Right atrium auricular region (tissue), 2 donors: ENCODE measurements around the gene SEPTIN11. TPM values are rescaled to one million over a fixed set of nuclear protein-coding genes. Genes with fewer than 3 reads are reported as not detected.

Experiments
- DNase-seq: peaks from one replicate; pipeline ENCODE4 v3.0.0-alpha.2; 2019; ENCODE audit warnings: low spot score
- H3K27ac ChIP-seq, 2 donors: fragments of 200-600 bp; sonication (generic); 1 replicate in 1 of 2; 2 replicates in 1 of 2; pipeline ENCODE4 v1.5.1; 2016 to 2019
- H3K27me3 ChIP-seq, 2 donors: fragments of 200-600 bp; sonication (generic); one replicate each; pipeline versions ENCODE4 v1.5.1 to v1.6.0; 2017 to 2019
- H3K36me3 ChIP-seq: fragments of 200-600 bp; sonication (generic); one replicate; pipeline ENCODE4 v1.5.1; 2016
- H3K4me1 ChIP-seq, 2 donors: fragments of 200-600 bp; sonication (generic); one replicate each; pipeline versions ENCODE4 v1.5.1 to v1.6.0; 2017 to 2019
- H3K4me3 ChIP-seq, 2 donors: fragments of 200-600 bp; sonication (generic); 1 replicate in 1 of 2; 2 replicates in 1 of 2; pipeline ENCODE4 v1.5.1; 2017 to 2019; ENCODE audit warnings: mild to moderate bottlenecking in 1 of 2, moderate library complexity in 1 of 2
- H3K9me3 ChIP-seq, 2 donors: fragments of 200-600 bp; sonication (generic); one replicate each; pipeline ENCODE4 v1.5.1; 2019
- total RNA-seq, 2 donors: library from RNA; depleted of rRNA; stranded (reverse); fragments of >200 nt; gene quantifications; one replicate each; pipeline ENCODE4 v1.1.0, GENCODE V29; 2016
- TF ChIP-seq, protein P1 (sequence below), 2 donors: fragments of 200-600 bp; sonication (generic); IDR thresholded peaks; one replicate each; pipeline ENCODE4 v1.5.1; 2019; ENCODE audit warnings: antibody characterized with exemption in 2 of 2

The SEPTIN11 gene
- total RNA-seq, 2 donors from 2014 or later, result 34.9 to 59.0 TPM

- Histone ChIP-seq H3K4me3 (no peak overlapping the region), H3K9me3 (no peaks in the 10 kb centered on the region), H3K27me3 (no peaks in the 10 kb centered on the region), H3K4me1 (peaks cover 0 to 13% of the 10 kb centered on the region in 2 donors), H3K36me3 (no peaks in the 10 kb centered on the region), H3K27ac (no peak overlapping the region)
- no peak for DNase-seq
- TF ChIP-seq, protein P1, sequence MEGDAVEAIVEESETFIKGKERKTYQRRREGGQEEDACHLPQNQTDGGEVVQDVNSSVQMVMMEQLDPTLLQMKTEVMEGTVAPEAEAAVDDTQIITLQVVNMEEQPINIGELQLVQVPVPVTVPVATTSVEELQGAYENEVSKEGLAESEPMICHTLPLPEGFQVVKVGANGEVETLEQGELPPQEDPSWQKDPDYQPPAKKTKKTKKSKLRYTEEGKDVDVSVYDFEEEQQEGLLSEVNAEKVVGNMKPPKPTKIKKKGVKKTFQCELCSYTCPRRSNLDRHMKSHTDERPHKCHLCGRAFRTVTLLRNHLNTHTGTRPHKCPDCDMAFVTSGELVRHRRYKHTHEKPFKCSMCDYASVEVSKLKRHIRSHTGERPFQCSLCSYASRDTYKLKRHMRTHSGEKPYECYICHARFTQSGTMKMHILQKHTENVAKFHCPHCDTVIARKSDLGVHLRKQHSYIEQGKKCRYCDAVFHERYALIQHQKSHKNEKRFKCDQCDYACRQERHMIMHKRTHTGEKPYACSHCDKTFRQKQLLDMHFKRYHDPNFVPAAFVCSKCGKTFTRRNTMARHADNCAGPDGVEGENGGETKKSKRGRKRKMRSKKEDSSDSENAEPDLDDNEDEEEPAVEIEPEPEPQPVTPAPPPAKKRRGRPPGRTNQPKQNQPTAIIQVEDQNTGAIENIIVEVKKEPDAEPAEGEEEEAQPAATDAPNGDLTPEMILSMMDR (IDR thresholded peaks at IDR 0.05), result no peak
Measured at GRCh38 chr4:76996445-76996844, 46.9 kb downstream of the SEPTIN11 start.

DNA sequence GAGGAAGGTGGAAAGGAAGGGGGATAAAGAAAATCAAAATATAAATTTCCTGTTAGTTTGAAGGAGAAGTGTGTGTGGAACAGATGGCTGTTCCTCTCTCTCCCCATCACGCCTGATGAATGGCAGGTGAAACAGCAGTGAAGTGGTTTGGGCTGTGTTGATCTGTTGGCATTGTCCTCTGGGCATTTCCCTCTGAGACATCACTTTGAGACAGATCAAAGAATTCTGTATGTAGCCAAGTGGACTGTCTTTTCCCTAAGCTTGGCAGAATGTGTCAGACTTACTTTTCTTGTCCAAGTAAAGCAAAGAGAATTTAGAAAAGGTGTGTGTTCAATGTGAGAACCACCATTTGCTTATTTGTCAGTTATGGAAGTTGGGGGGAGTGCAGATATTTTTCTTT is 47.5 kb downstream of the SEPTIN11 start:
- no peaks in the 10 kb centered on the region for H3K27me3 ChIP-seq
- H3K4me1 ChIP-seq, result peaks cover 0 to 20% of the 10 kb centered on the region in 2 donors
- no peaks in the 10 kb centered on the region for H3K36me3 ChIP-seq
- TF ChIP-seq, protein P1 (IDR thresholded peaks at IDR 0.05), result no peak
- H3K27ac ChIP-seq, result no peak overlapping the region
- DNase-seq, result no peak
- no peak overlapping the region for H3K4me3 ChIP-seq
- H3K9me3 ChIP-seq, result no peaks in the 10 kb centered on the region

- no peaks in the 10 kb centered on the region for H3K27me3 ChIP-seq
- H3K4me1 ChIP-seq, result peaks cover 0 to 24% of the 10 kb centered on the region in 2 donors
- no peaks in the 10 kb centered on the region for H3K9me3 ChIP-seq
- no peak for DNase-seq
- no peak overlapping the region for H3K27ac ChIP-seq
- no peak overlapping the region for H3K4me3 ChIP-seq
- TF ChIP-seq, protein P1 (IDR thresholded peaks at IDR 0.05), result no peak
- no peaks in the 10 kb centered on the region for H3K36me3 ChIP-seq
Measured at GRCh38 chr4:76997532-76997931, 48.0 kb downstream of the SEPTIN11 start.

DNA sequence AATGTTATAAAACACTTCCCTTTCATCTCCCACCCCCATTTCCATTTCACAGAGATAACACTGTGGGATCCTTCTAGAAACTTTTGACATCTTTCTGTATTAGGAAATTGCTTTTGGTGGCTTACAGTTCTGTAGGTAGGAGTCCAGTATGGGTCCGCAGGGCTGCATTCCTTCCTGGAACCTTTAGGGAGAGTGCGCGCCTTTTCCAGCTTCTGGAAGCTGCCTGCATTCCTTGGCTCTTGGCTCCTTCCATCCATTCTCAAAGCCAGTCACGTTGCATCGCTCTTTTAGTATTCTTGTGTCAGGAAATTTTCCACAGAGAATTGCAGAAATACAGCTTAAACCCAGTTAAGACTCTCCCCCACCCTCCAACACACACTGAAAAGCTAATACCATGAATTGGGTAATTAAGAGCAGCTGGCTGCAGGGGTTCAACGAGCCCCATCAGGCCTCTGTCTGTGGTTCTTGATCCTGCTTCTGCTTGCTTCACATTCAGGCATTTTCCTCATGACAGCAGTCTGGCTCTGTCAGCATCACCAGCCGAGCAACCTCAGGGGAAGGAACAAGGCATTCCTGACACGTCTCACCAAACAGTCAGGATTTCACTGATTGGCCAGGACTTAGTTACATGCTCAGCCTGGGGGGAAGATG is 48.8 kb downstream of the SEPTIN11 start:
- Histone ChIP-seq H3K4me3 (no peak overlapping the region), H3K4me1 (peaks cover 0 to 32% of the 10 kb centered on the region in 2 donors), H3K9me3 (no peaks in the 10 kb centered on the region), H3K36me3 (no peaks in the 10 kb centered on the region), H3K27me3 (no peaks in the 10 kb centered on the region), H3K27ac (no peak overlapping the region)
- TF ChIP-seq, protein P1 (IDR thresholded peaks at IDR 0.05), result no peak
- no peak for DNase-seq

Other genes with a start within 250 kb of the SEPTIN11 start
- not detected for gene SOWAHB, start 51.6 kb upstream of the SEPTIN11 start, total RNA-seq
- 100 to 1,000 TPM; 251 to 338 TPM for gene CCNI, start 126.2 kb downstream of the SEPTIN11 start, total RNA-seq
- gene CCNG2, start 207.5 kb downstream of the SEPTIN11 start, total RNA-seq, result 1 to 10 TPM; 6.2 to 7.8 TPM